Activated CD4-positive, alpha-beta T cell treated with anti-CD3 and anti-CD28 coated beads, Interleukin-10, Interleukin-2, amounts not matched to agents 100 ng/mL and 50 ng/mL, durations not matched to agents 16 hours and 8 hours (primary cell): ENCODE measurements around the gene CRYGA.
A peak's percentile ranks its signal among the peaks of the same experiment; 100 is the strongest.
"Not testable (repeated sequence)": the region's sequence is repeated elsewhere in the genome, so short reads cannot be mapped to it uniquely, and the experiment has no call there.

ENCODE experiments used
- DNase-seq: peaks from one replicate; pipeline ENCODE4 v3.0.0-alpha.2; 2020

Gene CRYGA

GRCh38 chr2:208164951-208165755, 1.8 kb upstream of the CRYGA start:
- no peak for DNase-seq

GRCh38 chr2:208156439-208156838, 7.0 kb downstream of the CRYGA start:
- DNase-seq: no peak

GRCh38 chr2:208153156-208153555, 10.2 kb downstream of the CRYGA start:
- no peak for DNase-seq

GRCh38 chr2:208150956-208151355, 12.4 kb downstream of the CRYGA start:
- DNase-seq: no peak

- DNase-seq: no peak
Observed at GRCh38 chr2:208150094-208150493, 13.3 kb downstream of the CRYGA start.

- DNase-seq: no peak
Observed at GRCh38 chr2:208148803-208149202, 14.6 kb downstream of the CRYGA start.

- no peak for DNase-seq
Observed at GRCh38 chr2:208147759-208148158, 15.6 kb downstream of the CRYGA start.

GRCh38 chr2:208147008-208147407, 16.4 kb downstream of the CRYGA start:
- DNase-seq: no peak

- DNase-seq: no peak
Observed at GRCh38 chr2:208146006-208146405, 17.4 kb downstream of the CRYGA start, which contains the start of gene CRYGB. Gene CRYGB (minus strand): TSS chr2:208146158. CDS start chr2:208146120, 38 bp downstream.

GRCh38 chr2:208142925-208143799, 20.2 kb downstream of the CRYGA start:
- DNase-seq: no peak

- DNase-seq: no peak
Observed at GRCh38 chr2:208142240-208142924, 21.0 kb downstream of the CRYGA start.

GRCh38 chr2:208139447-208139846, 23.9 kb downstream of the CRYGA start:
- DNase-seq: no peak

- not testable (repeated sequence) for DNase-seq
Observed at GRCh38 chr2:208138334-208138733, 25.1 kb downstream of the CRYGA start.

- DNase-seq: no peak
Observed at GRCh38 chr2:208136716-208137094, 26.7 kb downstream of the CRYGA start.

GRCh38 chr2:208135794-208136715, 27.3 kb downstream of the CRYGA start:
- DNase-seq: no peak

- DNase-seq: peak; percentile 31
Observed at GRCh38 chr2:208134928-208135586, 28.3 kb downstream of the CRYGA start.

GRCh38 chr2:208130712-208131110, 32.7 kb downstream of the CRYGA start:
- no peak for DNase-seq

GRCh38 chr2:208129744-208130711, 33.4 kb downstream of the CRYGA start, which contains the start of gene CRYGC:
Gene CRYGC (minus strand): TSS chr2:208129828. CDS start chr2:208129792, 36 bp downstream.
- DNase-seq: no peak

GRCh38 chr2:208128136-208128535, 35.3 kb downstream of the CRYGA start:
- no peak for DNase-seq

- DNase-seq: no peak
Observed at GRCh38 chr2:208127090-208127489, 36.3 kb downstream of the CRYGA start.
